GM19397 (cell line): ENCODE results near the gene ROBO2.

ENCODE experiments used
- ATAC-seq: cut with Tn5 transposase; IDR thresholded peaks from one replicate; pipeline ENCODE4 v1.9.1; 2021; ENCODE audit warnings: mild to moderate bottlenecking, moderate library complexity; ENCODE audit not compliant: unreplicated experiment

The ROBO2 gene

DNA sequence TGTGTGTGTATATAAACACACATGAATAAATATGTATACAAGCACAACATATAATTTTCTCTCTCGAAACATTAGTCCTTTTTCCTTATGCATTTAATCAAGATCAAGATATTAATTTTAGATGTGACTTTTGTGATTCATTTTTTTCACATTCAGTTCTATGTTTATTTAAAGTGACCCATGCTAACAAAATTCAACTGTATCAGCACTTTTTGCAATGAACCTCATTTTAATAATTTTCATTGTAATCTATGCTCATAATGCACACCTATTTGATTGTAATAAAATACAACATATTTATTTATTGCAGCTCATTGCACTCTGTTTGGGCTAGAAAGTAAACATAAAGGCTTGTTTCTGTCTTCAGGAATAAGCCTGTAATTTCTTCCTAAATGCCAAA lies 586.3 kb downstream of the ROBO2 start:
- ATAC-seq: no peak

DNA sequence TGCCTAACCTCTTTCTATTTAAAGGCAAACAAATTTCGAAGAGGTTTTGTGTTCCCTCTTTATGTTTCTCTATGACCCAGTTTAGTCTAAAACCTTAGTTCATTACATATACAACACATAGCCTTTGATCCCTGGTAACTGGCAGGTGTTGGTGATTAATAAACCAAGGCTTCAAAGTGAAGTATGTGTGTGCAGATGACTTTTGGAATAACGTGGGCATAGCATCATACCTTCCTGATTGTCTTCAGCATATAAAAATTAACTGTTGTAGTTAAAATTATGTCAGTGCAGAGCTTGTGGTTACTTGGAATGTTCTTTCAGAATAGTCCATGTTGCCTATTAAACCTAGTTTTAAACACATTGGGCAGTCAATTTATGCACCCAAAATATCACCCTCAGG lies 608.3 kb downstream of the ROBO2 start:
- no peak for ATAC-seq

GRCh38 chr3:77648664-77649063 lies 608.8 kb downstream of the ROBO2 start:
- no peak for ATAC-seq

GRCh38 chr3:77652624-77653023 lies 612.7 kb downstream of the ROBO2 start:
- ATAC-seq: no peak

DNA sequence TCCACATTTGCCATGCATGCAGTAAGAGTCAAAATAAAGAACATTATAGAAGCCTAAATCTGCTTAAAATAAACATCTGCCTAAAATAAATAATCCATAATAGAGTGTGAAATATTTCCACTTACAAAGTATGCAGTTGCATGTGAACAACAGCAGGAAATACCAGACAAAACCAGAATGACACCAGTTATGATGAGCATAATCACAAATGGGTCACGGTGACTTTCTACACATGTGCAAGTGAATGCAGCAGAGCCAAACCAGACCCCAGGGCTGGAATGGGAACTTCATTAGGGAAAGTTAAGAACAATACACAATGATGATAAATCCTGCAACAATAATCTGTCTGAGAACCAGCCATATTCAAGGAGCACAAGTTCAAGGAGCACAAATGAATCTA lies 615.5 kb downstream of the ROBO2 start:
- ATAC-seq: no peak

DNA sequence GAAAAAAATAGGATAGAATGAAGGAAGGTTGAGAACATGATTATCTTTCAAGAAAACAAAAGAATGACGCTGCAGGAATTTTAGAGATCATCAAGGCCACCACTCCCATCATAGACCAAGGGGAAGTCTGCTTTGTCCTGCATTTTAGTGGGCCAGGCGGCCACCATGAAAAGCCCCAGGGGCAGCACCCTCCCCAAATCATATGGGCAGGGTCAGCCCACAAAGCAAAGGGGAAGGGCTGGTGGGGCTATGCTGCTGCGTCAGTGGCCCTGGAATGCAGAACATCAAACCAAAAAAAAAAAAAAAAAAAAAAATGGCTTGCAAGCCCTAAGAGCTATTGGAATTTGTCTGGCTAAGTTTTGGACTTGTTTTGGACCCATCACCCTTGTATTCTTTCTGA lies 620.8 kb downstream of the ROBO2 start:
- ATAC-seq: no peak

DNA sequence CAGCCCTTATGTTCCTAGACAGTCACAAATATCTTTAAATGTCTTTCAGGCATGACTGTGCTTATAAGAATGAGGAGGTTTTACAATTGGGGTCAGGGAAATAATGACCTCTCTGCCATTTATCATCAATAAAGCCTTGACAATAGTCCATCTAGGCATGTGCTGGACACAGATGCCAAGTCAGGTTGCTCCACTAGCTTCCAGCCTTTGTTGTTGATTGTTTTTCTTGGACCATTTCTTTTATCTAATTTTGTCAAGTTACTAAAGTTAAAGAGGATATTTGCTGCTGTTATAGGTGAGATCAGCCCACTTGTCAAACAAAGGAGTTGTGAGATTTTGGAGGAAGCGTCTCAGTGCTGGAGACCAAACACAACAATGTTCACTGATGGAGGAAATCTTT lies 628.0 kb downstream of the ROBO2 start:
- no peak for ATAC-seq

DNA sequence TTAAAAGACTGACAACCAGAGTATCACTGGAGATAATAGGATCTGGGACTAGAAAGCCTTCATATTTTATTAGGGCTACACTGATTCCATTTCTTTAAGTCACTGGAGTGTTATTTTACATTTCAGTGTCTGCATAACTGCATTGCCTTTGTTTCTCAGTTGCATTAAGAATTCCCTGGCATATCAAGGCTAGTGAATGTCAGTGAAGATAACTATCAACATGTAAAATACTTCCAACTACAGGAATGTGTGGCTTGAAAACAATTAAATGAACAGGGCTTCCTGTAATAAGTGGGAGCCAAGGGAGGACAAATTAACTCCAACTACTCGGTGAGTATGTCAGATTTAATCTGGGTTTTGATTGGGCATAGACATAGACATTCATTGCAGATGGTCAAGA lies 628.5 kb downstream of the ROBO2 start:
- no peak for ATAC-seq

DNA sequence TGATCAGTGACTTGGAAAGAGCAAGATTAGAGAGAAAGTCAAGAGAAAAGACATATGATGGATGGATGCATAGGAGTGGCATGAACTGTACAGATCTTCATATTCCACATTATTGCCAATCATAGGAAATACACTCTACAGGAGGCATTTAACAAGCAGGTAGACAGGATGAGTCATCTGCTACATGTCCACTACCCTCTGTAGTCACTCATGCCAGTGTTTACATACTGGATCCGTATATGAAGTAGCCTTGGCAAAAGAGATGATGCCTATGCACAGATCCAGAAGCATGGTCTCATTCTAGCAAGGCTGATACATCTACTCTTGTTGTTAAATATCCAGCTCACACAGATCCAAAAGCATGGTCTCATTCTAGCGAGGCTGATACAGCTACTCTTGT lies 632.1 kb downstream of the ROBO2 start:
- ATAC-seq: no peak

DNA sequence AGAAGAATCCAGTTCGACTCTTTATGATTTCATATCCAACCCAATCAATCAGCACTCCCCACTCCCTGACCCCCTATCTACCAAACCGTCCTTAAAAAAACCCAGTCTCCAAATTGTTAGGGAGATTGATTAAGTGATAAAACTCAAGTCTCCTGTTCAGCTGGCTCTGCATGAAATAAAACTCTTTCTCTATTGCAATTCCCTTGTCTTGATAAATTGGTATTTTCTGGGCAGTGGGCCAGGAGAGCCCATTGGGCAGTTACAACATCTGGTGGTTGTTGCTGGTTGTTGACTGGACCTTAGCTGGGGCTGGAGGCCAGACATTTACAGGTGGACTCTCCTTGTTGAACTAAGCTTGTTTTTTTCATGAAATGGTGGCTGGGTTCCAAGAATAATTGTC lies 642.3 kb downstream of the ROBO2 start:
- no peak for ATAC-seq

GRCh38 chr3:77684115-77684514 lies 644.2 kb downstream of the ROBO2 start:
- ATAC-seq: no peak

DNA sequence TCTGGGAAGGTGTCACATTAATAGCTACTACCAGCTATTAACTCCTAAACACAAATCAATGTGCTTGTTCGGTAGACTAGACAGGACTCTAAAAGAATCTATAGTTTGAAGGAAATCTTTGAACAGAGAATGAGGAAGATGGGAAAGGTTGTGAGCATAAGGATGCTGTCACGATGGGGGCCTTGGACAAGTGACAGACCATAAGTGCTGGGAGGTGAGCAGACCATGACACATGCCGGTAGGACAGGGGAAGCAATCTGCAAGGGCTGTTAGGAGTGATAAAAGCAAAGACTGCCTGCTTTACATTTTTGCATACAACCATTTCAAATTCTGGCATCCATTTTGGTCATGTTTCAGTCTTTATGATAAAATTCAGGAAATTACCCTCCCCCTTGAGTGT lies 645.8 kb downstream of the ROBO2 start:
- ATAC-seq: no peak

- no peak for ATAC-seq
Measured at GRCh38 chr3:77686560-77686959, 646.7 kb downstream of the ROBO2 start.

GRCh38 chr3:77687545-77687944 lies 647.6 kb downstream of the ROBO2 start:
- ATAC-seq: no peak

- ATAC-seq: no peak
Measured at GRCh38 chr3:77690284-77690845, 650.5 kb downstream of the ROBO2 start.

DNA sequence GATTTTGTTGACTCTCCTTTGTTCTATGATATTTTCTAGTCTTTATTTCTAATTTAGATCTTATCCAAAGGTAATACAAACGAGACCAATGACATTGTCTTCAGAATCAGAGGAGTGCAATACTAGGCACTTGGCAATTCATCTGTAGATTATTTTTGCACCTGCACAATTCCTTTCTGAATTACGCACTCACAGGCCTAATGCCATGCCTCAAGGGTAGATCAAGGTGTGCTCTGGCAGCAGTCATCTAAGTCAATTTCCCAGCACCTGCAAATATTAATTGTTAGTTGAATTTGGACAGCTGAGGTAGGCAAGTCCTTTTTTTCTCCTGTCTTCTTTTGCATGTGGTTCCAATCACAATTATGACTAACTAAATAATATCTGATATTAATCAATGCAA lies 653.2 kb downstream of the ROBO2 start:
- ATAC-seq: no peak

DNA sequence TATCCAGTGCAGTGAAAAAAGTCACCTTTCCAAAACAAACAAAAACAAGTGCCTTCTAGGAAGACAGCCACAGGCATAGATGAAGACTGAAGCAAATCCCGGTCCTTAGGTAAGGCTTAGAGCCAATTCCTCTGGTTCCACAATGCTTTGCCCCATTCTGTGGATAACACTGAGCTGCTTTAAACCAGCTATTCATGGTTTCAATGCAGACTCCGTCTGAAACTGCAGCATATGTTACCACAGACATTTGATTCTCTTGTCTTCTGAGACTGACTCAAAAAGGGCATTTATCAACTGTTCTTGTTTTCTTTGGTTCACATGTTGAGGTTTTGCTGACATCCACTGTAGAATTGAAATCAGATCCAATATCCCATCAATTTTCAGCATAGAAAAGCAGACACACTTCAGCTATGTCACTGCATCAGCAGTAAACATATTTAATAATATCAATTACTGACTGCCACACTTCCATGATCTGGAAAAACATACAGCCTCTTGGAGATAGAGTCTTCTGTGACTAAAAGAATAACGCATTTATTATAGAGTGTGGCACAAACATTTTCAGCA lies 659.3 kb downstream of the ROBO2 start:
- no peak for ATAC-seq
